Heart left ventricle (tissue), 16 donors: ENCODE measurements around the gene PDCD6IP. TPM values are rescaled to one million over a fixed set of nuclear protein-coding genes. Genes with fewer than 3 reads are reported as not detected.
"Not testable (repeated sequence)": the region's sequence is repeated elsewhere in the genome, so short reads cannot be mapped to it uniquely, and the experiment has no call there.

Experiments
- ATAC-seq, 4 donors: fragments of 200-7000 bp; cut with Tn5 transposase; one replicate each; pipeline ENCODE4 v1.9.1; 2020 to 2022; ENCODE audit warnings: moderate library complexity in 4 of 4, mild to moderate bottlenecking in 3 of 4, moderate number of reproducible peaks in 1 of 4
- DNase-seq, 5 donors: peaks; one replicate each; pipeline ENCODE4 v3.0.0-alpha.2; 2020
- H3K27ac ChIP-seq, 12 donors: fragments of 200-600 bp; sonication (generic) in 4 of 12; one replicate each; pipeline versions ENCODE4 v1.5.0 to v1.8.0; 2016 to 2022; ENCODE audit warnings: mild to moderate bottlenecking in 2 of 12
- H3K27me3 ChIP-seq, 9 donors: fragments of 200-600 bp; sonication (generic) in 2 of 9; one replicate each; pipeline versions ENCODE4 v1.5.1 to v1.8.0; 2016 to 2022; ENCODE audit warnings: mild to moderate bottlenecking in 3 of 9
- H3K36me3 ChIP-seq, 9 donors: fragments of 200-600 bp; sonication (generic) in 2 of 9; one replicate each; pipeline versions ENCODE4 v1.5.0 to v1.8.0; 2018 to 2022; ENCODE audit warnings: mild to moderate bottlenecking in 2 of 9
- H3K4me1 ChIP-seq, 12 donors: fragments of 200-600 bp; sonication (generic) in 4 of 12; one replicate each; pipeline versions ENCODE4 v1.5.0 to v1.8.0; 2016 to 2022; ENCODE audit warnings: mild to moderate bottlenecking in 3 of 12
- H3K4me3 ChIP-seq, 12 donors: fragments of 200-600 bp; sonication (generic) in 4 of 12; one replicate each; pipeline versions ENCODE4 v1.5.0 to v1.8.0; 2017 to 2022; ENCODE audit warnings: mild to moderate bottlenecking in 9 of 12, moderate library complexity in 4 of 12
- H3K9me3 ChIP-seq, 12 donors: fragments of 200-600 bp; sonication (generic) in 4 of 12; one replicate each; pipeline versions ENCODE4 v1.5.0 to v1.8.0; 2016 to 2022; ENCODE audit warnings: mild to moderate bottlenecking in 1 of 12
- POLR2A ChIP-seq, 2 donors: fragments of 450-650 bp; IDR thresholded peaks; one replicate each; pipeline ENCODE4 v1.6.1; 2017; ENCODE audit warnings: antibody characterized with exemption in 2 of 2, mild to moderate bottlenecking in 2 of 2, moderate library complexity in 2 of 2
- WGBS, 4 donors: extraction: QIAGEN DNeasy Blood & Tissue Kit in 2 of 4; methylation state at CpG; one replicate each; pipeline versions ENCODE4 v1.1.5 to v1.1.7; 2013 to 2018; 5-methylcytosine and 5-hydroxymethylcytosine counted together
- intact Hi-C, 10 donors: fragments of 100-400 bp; cut with DNase I; formaldehyde crosslinking; loops; one replicate each; pipeline versions ENCODE4 v1.11.1 to v1.14.2; 2022
- polyA plus RNA-seq, 2 donors: library from polyadenylated mRNA; stranded (reverse); fragments of 200-250 nt; gene quantifications; one replicate each; pipeline ENCODE4 v1.2.3, GENCODE V29; 2013
- total RNA-seq, 9 donors: library from RNA; depleted of rRNA in 2 of 9; stranded (reverse); fragments of >200 nt in 2 of 9; fragmentation: NEBNext Ultra II Directional in 3 of 9; extraction: Animal tissue kit (Norgen Biotek cat#: 25700) in 3 of 9; gene quantifications; one replicate each; pipeline versions ENCODE4 v1.1.0 to v1.2.4, GENCODE V29; 2016 to 2023
- TF ChIP-seq, protein P1 (sequence below), 12 donors: fragments of 200-600 bp; sonication (generic) in 4 of 12; IDR thresholded peaks; one replicate each; pipeline versions ENCODE4 v1.5.0 to v1.8.0; 2018 to 2022; ENCODE audit warnings: antibody characterized with exemption in 12 of 12, mild to moderate bottlenecking in 5 of 12
- donor health status: ischemic (EF 13 %, LVEDD 7.1; RV severe dilation, severe dysfunction).
- donor health status: healthy with polysubstance abuse.
- donor health status: DM: no; HTN: yes; CAD: no.
- donor health status: DM: no; HTN: no; CAD: no.
- donor health status: ischemic (EF 25% LVEDD 6.9; RV normal size, moderate dysfunction).
- donor health status: ischemic (EF 25% LVEDD 5.7; RV mildly dilated, moderate dysfunction).
- donor health status: healthy.
- donor health status: DM: yes; HTN: yes; CAD: no.
- donor health status: ischemic (EF 35%, LVEDD 5.7; RV mildly dilated, moderate dysfunction).
- donor health status: nonischemic (EF 11% LVEDD 7.7; RV severe dilation, severe dysfunction).
- donor health status: DM: yes; HTN: yes; CAD: no.
- donor health status: PGD.
- donor health status: ischemic (EF 29% LVEDD 5.4; RV normal size, mild dysfunction).
- donor health status: nonischemic (EF 23%, LVEDD 6.1; RV moderate dilation, normal function).

The PDCD6IP gene
- total and polyA plus RNA-seq, 11 donors = 25.8 to 205 (median 143) TPM

DNA sequence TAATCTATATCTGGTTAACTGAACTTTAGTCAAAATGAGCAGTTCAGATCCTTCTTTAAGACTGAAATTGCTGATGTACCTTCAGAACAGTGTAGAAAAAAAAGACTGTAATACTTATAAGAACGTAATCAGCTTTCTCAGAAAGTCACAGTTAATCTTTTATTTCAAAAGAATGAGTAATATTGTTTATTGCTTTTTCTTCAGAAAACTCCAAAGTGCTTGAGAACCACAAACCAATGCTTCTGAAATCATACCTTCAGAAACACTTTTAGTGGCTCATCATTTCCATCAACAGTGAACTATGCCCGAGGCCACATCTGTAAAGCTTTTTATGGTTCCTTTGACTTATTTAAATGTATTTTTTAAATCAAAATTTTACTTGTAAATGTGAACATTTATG is 47.1 kb upstream of the PDCD6IP start:
- 62 to 90% (median 88%) methylated on average over 2 of the region's 2 CpGs for WGBS, 4 donors
- Histone ChIP-seq H3K27ac (no peak overlapping the region), H3K36me3 (no peaks in the 10 kb centered on the region), H3K9me3 (peaks cover 0 to 16% (median 8%) of the 10 kb centered on the region in 12 donors), H3K4me1 (peaks cover 0 to 9% (median 0%) of the 10 kb centered on the region in 12 donors), H3K27me3 (no peaks in the 10 kb centered on the region), H3K4me3 (no peak overlapping the region)
- ATAC-seq = no peak
- no peak for DNase-seq
- intact Hi-C loops = no loop called here
- no peak for TF ChIP-seq POLR2A (IDR thresholded peaks at IDR 0.05)
- TF ChIP-seq, protein P1, sequence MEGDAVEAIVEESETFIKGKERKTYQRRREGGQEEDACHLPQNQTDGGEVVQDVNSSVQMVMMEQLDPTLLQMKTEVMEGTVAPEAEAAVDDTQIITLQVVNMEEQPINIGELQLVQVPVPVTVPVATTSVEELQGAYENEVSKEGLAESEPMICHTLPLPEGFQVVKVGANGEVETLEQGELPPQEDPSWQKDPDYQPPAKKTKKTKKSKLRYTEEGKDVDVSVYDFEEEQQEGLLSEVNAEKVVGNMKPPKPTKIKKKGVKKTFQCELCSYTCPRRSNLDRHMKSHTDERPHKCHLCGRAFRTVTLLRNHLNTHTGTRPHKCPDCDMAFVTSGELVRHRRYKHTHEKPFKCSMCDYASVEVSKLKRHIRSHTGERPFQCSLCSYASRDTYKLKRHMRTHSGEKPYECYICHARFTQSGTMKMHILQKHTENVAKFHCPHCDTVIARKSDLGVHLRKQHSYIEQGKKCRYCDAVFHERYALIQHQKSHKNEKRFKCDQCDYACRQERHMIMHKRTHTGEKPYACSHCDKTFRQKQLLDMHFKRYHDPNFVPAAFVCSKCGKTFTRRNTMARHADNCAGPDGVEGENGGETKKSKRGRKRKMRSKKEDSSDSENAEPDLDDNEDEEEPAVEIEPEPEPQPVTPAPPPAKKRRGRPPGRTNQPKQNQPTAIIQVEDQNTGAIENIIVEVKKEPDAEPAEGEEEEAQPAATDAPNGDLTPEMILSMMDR (IDR thresholded peaks at IDR 0.05) = no peak

DNA sequence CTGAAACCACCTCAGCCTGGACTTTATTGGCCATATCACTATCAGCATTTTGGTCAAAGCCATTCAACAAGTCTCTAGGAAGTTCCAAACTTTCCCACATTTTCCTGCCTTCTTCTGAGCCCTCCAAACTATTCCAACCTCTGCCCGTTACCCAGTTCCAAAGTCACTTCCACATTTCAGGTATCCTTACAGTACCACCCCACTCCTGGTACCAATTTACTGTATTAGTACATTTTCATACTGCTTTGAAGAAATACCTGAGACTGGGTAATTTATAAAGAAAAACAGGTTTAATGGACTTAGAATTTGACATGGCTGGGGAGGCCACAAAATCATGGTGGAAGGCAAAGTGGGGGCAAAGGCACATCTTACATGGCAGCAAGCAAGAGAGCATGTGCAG is 44.0 kb upstream of the PDCD6IP start:
- WGBS, 4 donors = 88 to 97% (median 94%) methylated on average over 1 of the region's 1 CpG
- H3K36me3 ChIP-seq, H3K27ac ChIP-seq, H3K4me3 ChIP-seq, H3K27me3 ChIP-seq, DNase-seq, ATAC-seq, intact Hi-C loops, H3K4me1 ChIP-seq: not testable (repeated sequence)
- peaks cover 0 to 16% (median 8%) of the 10 kb centered on the region in 12 donors for H3K9me3 ChIP-seq

DNA sequence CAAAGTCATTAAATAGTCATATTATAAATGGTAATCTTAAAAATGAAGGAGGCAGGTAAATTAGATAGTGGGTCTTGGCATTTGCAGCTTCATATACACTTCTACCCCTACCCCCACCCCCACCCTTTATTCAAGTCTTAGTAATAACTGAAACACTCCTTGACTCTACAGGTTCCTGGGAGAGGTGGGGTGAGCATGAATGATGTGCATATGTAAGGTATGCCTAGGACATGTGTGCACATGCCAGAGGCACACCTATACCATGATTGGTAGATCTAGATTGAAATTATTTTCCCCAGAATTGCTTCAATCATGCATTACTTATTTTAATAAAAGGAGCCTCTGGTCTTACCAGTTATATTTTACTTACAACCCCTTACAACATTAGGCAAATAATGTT is 40.1 kb upstream of the PDCD6IP start:
- no peak overlapping the region for H3K27ac ChIP-seq
- H3K4me3 ChIP-seq = no peak overlapping the region
- no peaks in the 10 kb centered on the region for H3K36me3 ChIP-seq
- H3K4me1 ChIP-seq = no peaks in the 10 kb centered on the region
- ATAC-seq (no peak), DNase-seq (no peak)
- no peaks in the 10 kb centered on the region for H3K27me3 ChIP-seq
- no peak for TF ChIP-seq POLR2A (IDR thresholded peaks at IDR 0.05)
- TF ChIP-seq, protein P1 (IDR thresholded peaks at IDR 0.05) = no peak
- peaks cover 0 to 16% (median 8%) of the 10 kb centered on the region in 12 donors for H3K9me3 ChIP-seq
- intact Hi-C loops = no loop called here

DNA sequence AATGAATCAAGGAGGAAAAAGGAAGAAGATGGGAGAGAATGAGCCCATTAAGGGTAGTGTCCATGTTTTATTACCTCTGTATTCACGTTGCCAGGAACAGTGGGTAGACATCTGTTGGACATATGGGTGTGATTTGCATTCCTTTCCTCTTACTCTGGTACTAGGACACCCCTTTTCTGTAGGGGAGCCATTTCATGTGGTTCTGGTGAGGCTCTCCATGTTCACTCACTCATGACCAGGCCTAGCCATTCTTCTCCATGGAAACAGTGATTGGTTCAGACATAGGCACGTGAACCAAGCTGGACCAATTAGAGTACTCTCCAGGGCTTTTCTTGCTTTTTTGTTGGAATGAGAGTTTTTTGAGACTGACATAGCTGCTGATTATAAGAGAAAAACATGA is 39.6 kb upstream of the PDCD6IP start:
- TF ChIP-seq POLR2A (IDR thresholded peaks at IDR 0.05) = no peak
- TF ChIP-seq, protein P1 (IDR thresholded peaks at IDR 0.05) = no peak
- no peak for ATAC-seq
- peaks cover 0 to 16% (median 8%) of the 10 kb centered on the region in 12 donors for H3K9me3 ChIP-seq
- DNase-seq = no peak
- no peaks in the 10 kb centered on the region for H3K4me1 ChIP-seq
- WGBS, 4 donors = 77 to 89% (median 80%) methylated on average over 2 of the region's 2 CpGs
- no peak overlapping the region for H3K27ac ChIP-seq
- intact Hi-C loops = no loop called here
- no peaks in the 10 kb centered on the region for H3K27me3 ChIP-seq
- H3K36me3 ChIP-seq = no peaks in the 10 kb centered on the region
- no peak overlapping the region for H3K4me3 ChIP-seq

DNA sequence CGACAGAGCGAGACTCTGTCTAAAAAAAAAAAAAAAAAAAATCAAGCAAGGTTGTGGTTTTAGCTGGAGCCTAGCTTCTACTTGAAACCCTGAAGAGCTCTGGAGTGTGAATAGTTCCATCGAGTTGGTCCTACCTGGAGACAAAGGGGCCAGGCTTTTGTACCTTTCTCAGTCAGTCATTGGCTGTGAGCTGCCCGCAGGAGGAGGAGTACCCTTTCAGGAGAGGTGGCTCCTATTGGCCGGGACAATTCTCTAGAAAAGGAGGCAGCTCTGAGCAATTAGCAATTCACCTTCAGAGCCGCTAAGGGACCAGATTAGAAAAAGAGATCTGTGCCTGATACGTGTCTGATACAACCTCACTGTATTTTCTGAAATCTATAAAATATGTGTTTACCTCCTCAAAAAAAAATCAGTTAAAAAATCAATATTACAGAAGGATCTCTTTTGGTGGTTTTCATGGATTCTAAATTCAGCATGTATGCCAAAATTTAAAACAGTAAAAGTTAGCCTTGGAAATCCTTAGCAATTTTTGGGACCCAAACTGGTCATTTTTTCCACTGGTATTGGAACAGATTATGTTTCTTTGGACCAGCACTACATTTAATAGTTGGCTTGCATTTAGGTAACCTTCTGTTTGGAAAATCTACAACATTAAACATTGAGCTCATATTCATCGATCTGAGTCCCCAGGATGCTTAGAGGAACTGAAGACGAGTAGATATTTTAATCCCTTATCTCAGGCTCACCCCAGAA is 29.7 kb upstream of the PDCD6IP start:
- intact Hi-C loops = no loop called here
- Histone ChIP-seq H3K27ac (no peak overlapping the region), H3K4me1 (no peaks in the 10 kb centered on the region), H3K27me3 (no peaks in the 10 kb centered on the region), H3K36me3 (no peaks in the 10 kb centered on the region), H3K4me3 (no peak overlapping the region), H3K9me3 (no peaks in the 10 kb centered on the region)
- WGBS, 4 donors = 91 to 96% (median 92%) methylated on average over 9 of the region's 9 CpGs
- TF ChIP-seq, protein P1 (IDR thresholded peaks at IDR 0.05) = no peak
- no peak for TF ChIP-seq POLR2A (IDR thresholded peaks at IDR 0.05)
- DNase-seq (no peak), ATAC-seq (no peak)
